HCT116 (cell line): ENCODE measurements around the gene BMAL1. TPM values are rescaled to one million over a fixed set of nuclear protein-coding genes. Genes with fewer than 3 reads are reported as not detected.

Experiments used
- ATAC-seq: fragments of 200-7000 bp; cut with Tn5 transposase; 2 replicates; pipeline ENCODE4 v1.9.1; 2020; ENCODE audit warnings: mild to moderate bottlenecking, moderate library complexity
- BruUV-seq: library from RNA; stranded (reverse); fragments of 400-500 nt; replicated peaks from 2 replicates; lab custom pipeline; 2021; lab: Mats Ljungman, UMichigan
- CTCF ChIA-PET: fragments of 300-600 bp; sonication (Branson Sonifier 250); formaldehyde crosslinking; loops from one replicate; lab custom pipeline; 2021; ENCODE audit warnings: antibody characterized with exemption; lab: Charles Lee
- POLR2A ChIA-PET: fragments of 300-600, 350-600 bp; sonication (Branson Sonifier 250); formaldehyde crosslinking; loops from one replicate; lab custom pipeline; 2021; ENCODE audit warnings: antibody characterized with exemption; lab: Charles Lee
- RAD21 ChIA-PET, 2 experiments: fragments of 300-600 bp; sonication (Branson Sonifier 250); formaldehyde crosslinking; loops; one replicate each; lab custom pipeline; 2023; ENCODE audit warnings: low total read pairs in 2 of 2; ENCODE audit not compliant: uncharacterized antibody in 2 of 2, unreplicated experiment in 2 of 2, low non-redundant PET in 1 of 2; lab: Charles Lee
- DNase-seq: peaks from one replicate; pipeline ENCODE4 v3.0.0-alpha.2; 2010; ENCODE audit warnings: low read depth, low spot score
- H2AFZ ChIP-seq: fragments of 200-600 bp; shearing (Covaris generic), sonication (generic); 2 replicates; pipeline ENCODE4 v1.6.1; 2017; ENCODE audit warnings: low read depth, mixed run types, mixed read lengths, antibody characterized with exemption, low read length; ENCODE audit not compliant: poor library complexity, severe bottlenecking
- H3K27ac ChIP-seq: 2 replicates; pipeline ENCODE4 v1.5.1; 2012; ENCODE audit warnings: low read depth, low read length
- H3K27me3 ChIP-seq: fragments of 200-600 bp; sonication (generic); 2 replicates; pipeline ENCODE4 v1.6.1; 2016; ENCODE audit warnings: mixed run types, low read length, mixed read lengths; ENCODE audit not compliant: insufficient read depth
- H3K36me3 ChIP-seq, 2 experiments: fragments of 200-500 bp in 1 of 2; fragments of 200-600 bp in 1 of 2; sonication (Bioruptor generic) in 1 of 2; sonication (generic) in 1 of 2; 2 replicates each; pipeline versions ENCODE4 v1.5.1 to v1.6.1; 2014 to 2016; ENCODE audit warnings: low read length in 2 of 2, inconsistent platforms in 1 of 2, mixed read lengths in 1 of 2, mixed run types in 1 of 2; ENCODE audit not compliant: insufficient read depth in 2 of 2, control insufficient read depth in 1 of 2
- H3K4me1 ChIP-seq, 2 experiments: fragments of 200-600 bp in 1 of 2; sonication (generic) in 1 of 2; 2 replicates each; pipeline versions ENCODE4 v1.5.1 to v1.6.1; 2012 to 2017; ENCODE audit warnings: low read length in 2 of 2, inconsistent platforms in 1 of 2, mild to moderate bottlenecking in 1 of 2, mixed read lengths in 1 of 2, mixed run types in 1 of 2, moderate library complexity in 1 of 2; ENCODE audit not compliant: insufficient read depth in 2 of 2, control insufficient read depth in 1 of 2
- H3K4me2 ChIP-seq: fragments of 200-600 bp; sonication (generic); 2 replicates; pipeline ENCODE4 v1.6.1; 2017; ENCODE audit warnings: mixed run types, low read length, mixed read lengths
- H3K4me3 ChIP-seq, 2 experiments: fragments of 200-600 bp in 1 of 2; sonication (generic) in 1 of 2; replicated peaks in 1 of 2; 2 replicates each; pipeline ENCODE4 v1.5.1; 2011 to 2016; ENCODE audit warnings: low read length in 2 of 2, control low read depth in 1 of 2, low read depth in 1 of 2, mild to moderate bottlenecking in 1 of 2, mixed read lengths in 1 of 2, mixed run types in 1 of 2
- H3K79me2 ChIP-seq: fragments of 200-600 bp; sonication (generic); 2 replicates; pipeline ENCODE4 v1.6.1; 2017; ENCODE audit warnings: mild to moderate bottlenecking, mixed run types, low read length, moderate library complexity, mixed read lengths; ENCODE audit not compliant: insufficient read depth
- H3K9ac ChIP-seq: fragments of 200-600 bp; sonication (generic); 2 replicates; pipeline ENCODE4 v1.6.1; 2016; ENCODE audit warnings: low read length, mixed read lengths
- H3K9me2 ChIP-seq: fragments of 200-600 bp; sonication (generic), shearing (Covaris generic); 2 replicates; pipeline ENCODE4 v1.6.1; 2017; ENCODE audit warnings: mixed run types, mild to moderate bottlenecking, moderate library complexity; ENCODE audit not compliant: insufficient read depth
- H3K9me3 ChIP-seq, 2 experiments: fragments of 200-500 bp in 1 of 2; fragments of 200-600 bp in 1 of 2; sonication (Bioruptor generic) in 1 of 2; sonication (generic) in 1 of 2; 2 replicates each; pipeline ENCODE4 v1.6.1; 2014 to 2017; ENCODE audit warnings: low read length in 2 of 2, mixed read lengths in 2 of 2, inconsistent platforms in 1 of 2, low read depth in 1 of 2, mild to moderate bottlenecking in 1 of 2, mixed run types in 1 of 2, moderate library complexity in 1 of 2; ENCODE audit not compliant: control insufficient read depth in 1 of 2, insufficient read depth in 1 of 2
- H4K20me1 ChIP-seq: fragments of 200-600 bp; sonication (generic), shearing (Covaris generic); 2 replicates; pipeline ENCODE4 v1.6.1; 2017; ENCODE audit warnings: mixed run types, mild to moderate bottlenecking, moderate library complexity; ENCODE audit not compliant: insufficient read depth
- CBX3 ChIP-seq: IDR thresholded peaks from 2 replicates; pipeline ENCODE4 v1.6.1; 2012; ENCODE audit warnings: low read depth
- CEBPB ChIP-seq: IDR thresholded peaks from 2 replicates; pipeline ENCODE4 v1.6.1; 2012; ENCODE audit warnings: low read depth
- EGR1 ChIP-seq: IDR thresholded peaks from 2 replicates; pipeline ENCODE4 v1.6.1; 2012; ENCODE audit warnings: low read depth
- EZH2 ChIP-seq: fragments of 200-600 bp; sonication (generic); IDR thresholded peaks from 2 replicates; pipeline ENCODE4 v1.6.1; 2017; ENCODE audit warnings: antibody characterized with exemption, mixed run types
- EZH2phosphoT487 ChIP-seq: fragments of 200-600 bp; IDR thresholded peaks from 2 replicates; pipeline ENCODE4 v1.6.1; 2018; ENCODE audit warnings: antibody characterized with exemption, borderline replicate concordance
- FOSL1 ChIP-seq: IDR thresholded peaks from 2 replicates; pipeline ENCODE4 v1.6.1; 2012; ENCODE audit warnings: low read depth
- JUND ChIP-seq: IDR thresholded peaks from 2 replicates; pipeline ENCODE4 v1.6.1; 2012
- POLR2A ChIP-seq: IDR thresholded peaks from 2 replicates; pipeline ENCODE4 v1.7.0; 2011; ENCODE audit warnings: borderline replicate concordance; ENCODE audit not compliant: insufficient read depth, insufficient read length; ENCODE audit errors: extremely low read depth
- SIN3A ChIP-seq: IDR thresholded peaks from 2 replicates; pipeline ENCODE4 v1.6.1; 2012; ENCODE audit warnings: low read depth
- SP1 ChIP-seq: IDR thresholded peaks from 2 replicates; pipeline ENCODE4 v1.6.1; 2012; ENCODE audit warnings: low read depth
- SRF ChIP-seq: IDR thresholded peaks from 2 replicates; pipeline ENCODE4 v1.6.1; 2012; ENCODE audit warnings: low read depth
- TCF7L2 ChIP-seq: IDR thresholded peaks from 2 replicates; pipeline ENCODE4 v1.7.0; 2011; ENCODE audit warnings: borderline replicate concordance, inconsistent platforms; ENCODE audit not compliant: insufficient read depth, insufficient read length; ENCODE audit errors: extremely low read depth
- ZFX ChIP-seq: fragments of 450-650 bp; IDR thresholded peaks from 2 replicates; pipeline ENCODE4 v1.6.1; 2017
- ZNF274 ChIP-seq: fragments of 200-500 bp; sonication (Bioruptor generic); IDR thresholded peaks from 2 replicates; pipeline ENCODE4 v1.6.1; 2014; ENCODE audit warnings: mild to moderate bottlenecking, low read depth, low read length, inconsistent platforms
- intact Hi-C: fragments of 100-400 bp; cut with micrococcal nuclease; formaldehyde crosslinking; loops from 2 replicates; pipeline ENCODE4 v1.10.0; 2022
- total RNA-seq: library from RNA; stranded (reverse); gene quantifications from one replicate; pipeline ENCODE4 v1.2.1, GENCODE V29; 2021; ENCODE audit not compliant: unreplicated experiment
- TF ChIP-seq, protein P1 (sequence below): IDR thresholded peaks from 2 replicates; pipeline ENCODE4 v1.6.1; 2012; ENCODE audit warnings: low read depth
- TF ChIP-seq, protein P2 (sequence below), 3 experiments: fragments of 200-600 bp in 1 of 3; sonication (generic) in 1 of 3; IDR thresholded peaks in 2 of 3; conservative IDR thresholded peaks in 1 of 3; 2 replicates each; pipeline ENCODE4 v1.5.1; 2012 to 2017; ENCODE audit warnings: low read depth in 2 of 3, low read length in 2 of 3, antibody characterized with exemption in 1 of 3, borderline replicate concordance in 1 of 3, control low read depth in 1 of 3, mild to moderate bottlenecking in 1 of 3, mixed read lengths in 1 of 3, mixed run types in 1 of 3, moderate library complexity in 1 of 3; ENCODE audit not compliant: insufficient read depth in 1 of 3
- TF ChIP-seq, protein P3 (sequence below): IDR thresholded peaks from 2 replicates; pipeline ENCODE4 v1.6.1; 2011; ENCODE audit warnings: mild to moderate bottlenecking, low read length, moderate library complexity; ENCODE audit not compliant: insufficient replicate concordance; ENCODE audit errors: extremely low read depth

BMAL1 gene
- total RNA-seq, 1 experiment from 2014 or later = 17.6 TPM

DNA sequence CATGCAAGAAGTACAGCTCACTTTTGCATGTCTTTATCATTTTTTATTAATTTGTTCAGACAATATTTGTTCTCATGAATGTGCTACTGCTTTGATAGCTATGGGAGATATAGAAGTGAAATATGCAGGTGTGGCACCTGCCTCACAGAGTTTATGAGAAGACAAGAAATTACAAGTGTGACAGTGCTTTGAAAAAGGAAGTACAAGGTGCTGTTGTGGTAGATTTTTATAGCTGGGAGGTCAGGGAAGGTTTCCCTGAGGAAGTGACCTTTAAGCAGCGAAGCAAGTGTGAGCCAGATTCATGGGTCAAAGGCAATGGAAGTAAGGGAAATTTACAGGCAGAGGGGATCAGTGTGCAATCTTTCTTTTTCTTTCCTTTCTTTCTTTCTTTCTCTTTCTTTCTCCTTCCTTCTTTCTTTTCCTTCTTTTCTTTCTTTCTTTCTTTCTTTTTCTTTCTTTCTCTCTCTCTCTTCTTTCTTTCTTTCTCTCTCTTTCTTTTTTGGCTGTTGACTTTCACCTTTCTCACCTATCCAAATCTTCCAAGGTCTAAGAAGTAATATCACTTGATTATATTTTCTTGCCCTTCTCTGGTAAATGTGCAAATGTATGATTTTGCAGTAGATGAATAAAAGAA is 6.4 kb upstream of the BMAL1 start:
- Histone ChIP-seq H3K9me3 (no peaks in the 10 kb centered on the region), H3K36me3 (no peaks in the 10 kb centered on the region), H3K4me1 (peaks cover 0 to 2% of the 10 kb centered on the region in 2 experiments; a peak in 2 of 4 replicates), H4K20me1 (no peaks in the 10 kb centered on the region), H3K4me3 (no peak overlapping the region), H3K9me2 (no peaks in the 10 kb centered on the region), H3K27ac (no peak overlapping the region), H3K4me2 (no peak overlapping the region), H3K79me2 (no peaks in the 10 kb centered on the region), H2AFZ (no peak overlapping the region), H3K9ac (no peak overlapping the region), H3K27me3 (peaks cover 26% of the 10 kb centered on the region; the same call in 1 of the 2 replicates)
- BruUV-seq = no TSS peak
- CTCF ChIA-PET = interaction anchor here (1.5 kb wide), 1 partner anchor 64 kb away, joined by 5 read pairs; no protein-coding TSS in a partner anchor
- no peak for DNase-seq
- intact Hi-C loops = no loop called here
- TF ChIP-seq ZNF274 (no peak), POLR2A (no peak), CBX3 (no peak), TCF7L2 (no peak), JUND (no peak), EZH2phosphoT487 (no peak), ZFX (no peak), SIN3A (no peak), FOSL1 (no peak), SRF (no peak), EGR1 (no peak), EZH2 (no peak), SP1 (no peak), CEBPB (no peak)
- TF ChIP-seq, protein P1, sequence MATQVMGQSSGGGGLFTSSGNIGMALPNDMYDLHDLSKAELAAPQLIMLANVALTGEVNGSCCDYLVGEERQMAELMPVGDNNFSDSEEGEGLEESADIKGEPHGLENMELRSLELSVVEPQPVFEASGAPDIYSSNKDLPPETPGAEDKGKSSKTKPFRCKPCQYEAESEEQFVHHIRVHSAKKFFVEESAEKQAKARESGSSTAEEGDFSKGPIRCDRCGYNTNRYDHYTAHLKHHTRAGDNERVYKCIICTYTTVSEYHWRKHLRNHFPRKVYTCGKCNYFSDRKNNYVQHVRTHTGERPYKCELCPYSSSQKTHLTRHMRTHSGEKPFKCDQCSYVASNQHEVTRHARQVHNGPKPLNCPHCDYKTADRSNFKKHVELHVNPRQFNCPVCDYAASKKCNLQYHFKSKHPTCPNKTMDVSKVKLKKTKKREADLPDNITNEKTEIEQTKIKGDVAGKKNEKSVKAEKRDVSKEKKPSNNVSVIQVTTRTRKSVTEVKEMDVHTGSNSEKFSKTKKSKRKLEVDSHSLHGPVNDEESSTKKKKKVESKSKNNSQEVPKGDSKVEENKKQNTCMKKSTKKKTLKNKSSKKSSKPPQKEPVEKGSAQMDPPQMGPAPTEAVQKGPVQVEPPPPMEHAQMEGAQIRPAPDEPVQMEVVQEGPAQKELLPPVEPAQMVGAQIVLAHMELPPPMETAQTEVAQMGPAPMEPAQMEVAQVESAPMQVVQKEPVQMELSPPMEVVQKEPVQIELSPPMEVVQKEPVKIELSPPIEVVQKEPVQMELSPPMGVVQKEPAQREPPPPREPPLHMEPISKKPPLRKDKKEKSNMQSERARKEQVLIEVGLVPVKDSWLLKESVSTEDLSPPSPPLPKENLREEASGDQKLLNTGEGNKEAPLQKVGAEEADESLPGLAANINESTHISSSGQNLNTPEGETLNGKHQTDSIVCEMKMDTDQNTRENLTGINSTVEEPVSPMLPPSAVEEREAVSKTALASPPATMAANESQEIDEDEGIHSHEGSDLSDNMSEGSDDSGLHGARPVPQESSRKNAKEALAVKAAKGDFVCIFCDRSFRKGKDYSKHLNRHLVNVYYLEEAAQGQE = no peak
- TF ChIP-seq, protein P2, sequence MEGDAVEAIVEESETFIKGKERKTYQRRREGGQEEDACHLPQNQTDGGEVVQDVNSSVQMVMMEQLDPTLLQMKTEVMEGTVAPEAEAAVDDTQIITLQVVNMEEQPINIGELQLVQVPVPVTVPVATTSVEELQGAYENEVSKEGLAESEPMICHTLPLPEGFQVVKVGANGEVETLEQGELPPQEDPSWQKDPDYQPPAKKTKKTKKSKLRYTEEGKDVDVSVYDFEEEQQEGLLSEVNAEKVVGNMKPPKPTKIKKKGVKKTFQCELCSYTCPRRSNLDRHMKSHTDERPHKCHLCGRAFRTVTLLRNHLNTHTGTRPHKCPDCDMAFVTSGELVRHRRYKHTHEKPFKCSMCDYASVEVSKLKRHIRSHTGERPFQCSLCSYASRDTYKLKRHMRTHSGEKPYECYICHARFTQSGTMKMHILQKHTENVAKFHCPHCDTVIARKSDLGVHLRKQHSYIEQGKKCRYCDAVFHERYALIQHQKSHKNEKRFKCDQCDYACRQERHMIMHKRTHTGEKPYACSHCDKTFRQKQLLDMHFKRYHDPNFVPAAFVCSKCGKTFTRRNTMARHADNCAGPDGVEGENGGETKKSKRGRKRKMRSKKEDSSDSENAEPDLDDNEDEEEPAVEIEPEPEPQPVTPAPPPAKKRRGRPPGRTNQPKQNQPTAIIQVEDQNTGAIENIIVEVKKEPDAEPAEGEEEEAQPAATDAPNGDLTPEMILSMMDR (IDR thresholded peaks at IDR 0.05 in 2 of 3, conservative IDR thresholded peaks at IDR 0.05 in 1 of 3; ENCODE audit: borderline replicate concordance in 1 of 3, insufficient read depth in 1 of 3, low read depth in 2 of 3, low read length in 2 of 3) = no peak
- TF ChIP-seq, protein P3, sequence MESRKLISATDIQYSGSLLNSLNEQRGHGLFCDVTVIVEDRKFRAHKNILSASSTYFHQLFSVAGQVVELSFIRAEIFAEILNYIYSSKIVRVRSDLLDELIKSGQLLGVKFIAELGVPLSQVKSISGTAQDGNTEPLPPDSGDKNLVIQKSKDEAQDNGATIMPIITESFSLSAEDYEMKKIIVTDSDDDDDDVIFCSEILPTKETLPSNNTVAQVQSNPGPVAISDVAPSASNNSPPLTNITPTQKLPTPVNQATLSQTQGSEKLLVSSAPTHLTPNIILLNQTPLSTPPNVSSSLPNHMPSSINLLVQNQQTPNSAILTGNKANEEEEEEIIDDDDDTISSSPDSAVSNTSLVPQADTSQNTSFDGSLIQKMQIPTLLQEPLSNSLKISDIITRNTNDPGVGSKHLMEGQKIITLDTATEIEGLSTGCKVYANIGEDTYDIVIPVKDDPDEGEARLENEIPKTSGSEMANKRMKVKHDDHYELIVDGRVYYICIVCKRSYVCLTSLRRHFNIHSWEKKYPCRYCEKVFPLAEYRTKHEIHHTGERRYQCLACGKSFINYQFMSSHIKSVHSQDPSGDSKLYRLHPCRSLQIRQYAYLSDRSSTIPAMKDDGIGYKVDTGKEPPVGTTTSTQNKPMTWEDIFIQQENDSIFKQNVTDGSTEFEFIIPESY = no peak
- ATAC-seq = no peak
- POLR2A ChIA-PET = no interaction called here
- RAD21 ChIA-PET = no interaction called here
